GM19023 (cell line): Measurements from ENCODE around the gene ERF.

Experiments used
- ATAC-seq: cut with Tn5 transposase; IDR thresholded peaks from one replicate; pipeline ENCODE4 v1.9.1; 2021; ENCODE audit warnings: mild to moderate bottlenecking, moderate library complexity; ENCODE audit not compliant: unreplicated experiment

Gene ERF

DNA sequence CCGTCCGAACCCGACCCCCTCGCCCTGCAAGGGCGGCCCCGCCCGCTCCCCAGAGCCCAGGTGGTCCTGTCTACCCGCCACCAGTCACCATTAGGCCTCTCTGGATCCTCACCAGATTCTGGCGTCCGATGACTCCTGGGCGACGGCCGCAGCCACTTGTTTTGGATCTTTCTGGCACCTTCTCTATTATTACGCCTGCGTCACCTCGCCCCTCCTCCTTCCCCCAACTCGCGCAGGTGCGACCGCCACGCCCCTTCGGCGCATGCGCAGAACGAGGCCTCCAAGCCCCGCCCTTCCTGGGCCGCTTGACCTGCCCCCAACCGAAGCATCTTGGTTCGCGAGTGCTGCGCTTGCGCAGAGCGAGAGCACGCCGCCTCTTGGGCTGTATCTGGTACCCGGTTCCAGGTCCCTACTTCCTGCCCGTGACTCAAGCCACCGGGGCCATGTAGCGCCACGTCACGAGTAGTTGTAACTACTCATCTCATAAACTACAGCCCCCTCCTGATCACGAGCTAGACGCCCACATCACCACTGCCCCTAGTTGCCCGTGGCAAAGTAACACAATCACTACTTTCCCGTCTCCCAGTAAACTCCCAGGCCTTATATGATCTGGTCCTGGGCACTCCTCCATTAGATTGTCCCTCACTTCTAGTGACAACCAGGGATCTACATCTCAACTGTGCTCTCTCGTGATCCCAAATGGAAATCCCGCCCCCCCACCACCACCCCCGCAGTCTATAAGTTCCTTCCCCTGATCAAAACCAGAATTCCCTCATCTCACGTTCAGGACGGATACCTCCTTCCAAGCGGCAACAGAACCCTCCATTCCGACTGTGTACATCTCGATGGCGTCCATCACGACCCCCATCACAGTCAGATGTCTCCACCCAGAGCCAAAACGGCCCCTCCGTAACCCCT, 37.1 kb downstream of the ERF start, which contains the start of gene DEDD2:
TSS of gene DEDD2 (minus strand) at position 158 of the 918 bp plus-strand sequence. CDS start 670 bp downstream, outside the sequence.
- peak; percentile 69 for ATAC-seq

DNA sequence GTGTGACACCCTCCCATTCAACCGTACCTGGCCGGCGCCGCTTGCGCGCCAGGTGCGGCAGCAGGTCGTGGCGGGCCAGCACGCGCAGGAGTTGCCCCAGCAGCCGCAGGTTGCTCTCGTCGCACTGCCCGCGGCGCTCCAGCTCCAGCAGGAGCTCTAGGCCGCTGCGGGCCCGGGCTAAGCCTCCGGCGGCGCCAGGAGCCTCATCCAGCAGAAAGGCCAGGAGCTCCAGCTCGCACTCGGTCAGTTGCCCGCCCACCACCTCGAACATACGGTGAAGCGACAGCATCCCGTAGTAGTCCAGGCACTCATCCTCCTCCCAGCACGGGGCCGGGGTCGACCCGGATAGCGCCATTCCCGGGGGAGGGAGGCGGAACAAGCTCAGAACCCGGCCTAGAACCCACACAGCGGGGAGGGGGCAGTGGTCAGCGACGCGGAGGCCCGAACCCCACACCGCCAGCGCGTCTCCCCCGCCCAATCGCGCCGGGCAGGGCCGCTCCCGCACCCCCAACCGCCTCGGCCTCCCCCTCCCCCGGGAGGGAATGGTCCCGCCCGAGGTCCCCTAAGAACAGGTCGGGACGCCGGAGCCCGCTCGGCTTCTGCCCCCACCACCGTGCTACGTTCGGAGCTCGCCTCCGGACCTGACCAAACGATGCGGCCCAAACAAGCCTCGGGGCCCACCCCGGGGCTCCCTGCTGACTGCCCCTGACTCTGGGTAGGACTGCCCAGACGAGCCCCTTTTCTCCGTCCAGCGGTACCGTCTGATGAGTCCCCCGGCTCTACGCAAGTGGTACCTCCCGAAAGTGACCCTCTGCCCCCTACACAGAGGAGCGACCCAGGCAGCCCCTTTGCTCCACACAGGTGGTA, 38.0 kb downstream of the ERF start:
- ATAC-seq, result peak; percentile 2

DNA sequence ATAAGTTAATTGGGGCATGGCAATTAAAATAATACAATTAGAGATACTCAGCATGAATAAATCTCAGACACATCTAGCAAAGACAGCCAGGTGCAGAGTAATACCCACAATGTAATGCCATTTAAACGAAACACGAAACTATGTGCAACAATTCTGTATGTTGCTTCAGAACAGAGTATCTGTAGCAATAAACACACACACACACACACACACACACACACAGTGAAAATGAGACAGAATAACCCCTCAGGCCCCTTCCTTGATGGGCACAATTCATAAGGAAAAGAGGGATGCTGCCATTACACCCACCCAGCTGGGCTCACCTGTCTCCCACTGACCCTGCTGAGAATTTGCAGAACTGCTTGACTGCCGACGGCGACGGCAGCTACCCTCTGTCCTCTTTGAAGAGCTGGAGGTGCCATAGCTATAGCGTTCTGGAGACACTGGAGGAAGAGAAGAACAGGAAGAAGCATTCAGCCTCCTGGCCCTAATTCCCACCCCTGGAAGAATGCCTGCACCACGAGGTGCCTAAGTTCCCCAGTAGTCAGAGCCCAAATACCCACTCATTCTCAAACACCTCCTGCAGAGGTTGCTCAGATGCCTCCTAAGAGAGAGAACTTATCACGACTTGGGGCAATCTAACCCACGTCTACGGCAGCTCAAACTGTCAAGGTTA, 40.0 kb downstream of the ERF start:
- no peak for ATAC-seq

DNA sequence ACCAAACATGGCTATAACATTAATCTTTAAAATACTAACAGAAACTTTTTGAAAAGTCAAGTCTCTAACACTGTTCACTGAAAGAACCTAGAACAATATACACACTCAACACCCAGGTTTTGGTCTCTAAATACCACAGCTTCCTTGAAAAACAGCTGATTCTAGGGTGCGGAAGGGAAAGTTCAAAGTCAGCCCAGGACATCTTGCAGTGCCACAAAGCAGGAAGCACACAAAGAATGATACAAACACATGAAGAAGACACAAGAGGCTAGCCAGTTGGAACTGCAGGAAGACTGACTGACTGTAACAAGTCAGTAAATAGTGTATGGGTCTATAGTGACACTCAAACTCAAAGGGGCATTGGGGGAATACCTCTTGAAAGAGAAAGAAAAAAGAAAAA, 42.0 kb downstream of the ERF start:
- ATAC-seq, result no peak

DNA sequence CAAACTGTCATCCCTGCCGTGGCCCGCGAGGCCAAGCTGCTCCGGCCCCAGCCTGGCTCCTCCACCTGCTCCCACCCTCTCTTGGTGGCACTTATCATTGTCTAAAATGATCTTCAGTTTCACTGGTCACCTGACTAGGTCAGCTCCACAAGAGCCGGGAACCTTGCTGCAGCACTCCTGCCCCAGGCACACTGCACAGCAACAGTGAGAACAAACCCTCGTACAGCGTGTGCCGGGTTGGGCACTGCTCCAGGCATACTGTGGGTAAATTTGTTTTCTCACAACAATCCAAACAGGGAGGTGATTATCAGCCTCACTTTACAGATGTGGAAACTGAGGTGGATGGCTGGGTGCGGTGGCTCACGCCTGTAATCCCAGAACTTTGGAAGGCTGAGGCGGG, 46.3 kb downstream of the ERF start:
- ATAC-seq, result no peak

DNA sequence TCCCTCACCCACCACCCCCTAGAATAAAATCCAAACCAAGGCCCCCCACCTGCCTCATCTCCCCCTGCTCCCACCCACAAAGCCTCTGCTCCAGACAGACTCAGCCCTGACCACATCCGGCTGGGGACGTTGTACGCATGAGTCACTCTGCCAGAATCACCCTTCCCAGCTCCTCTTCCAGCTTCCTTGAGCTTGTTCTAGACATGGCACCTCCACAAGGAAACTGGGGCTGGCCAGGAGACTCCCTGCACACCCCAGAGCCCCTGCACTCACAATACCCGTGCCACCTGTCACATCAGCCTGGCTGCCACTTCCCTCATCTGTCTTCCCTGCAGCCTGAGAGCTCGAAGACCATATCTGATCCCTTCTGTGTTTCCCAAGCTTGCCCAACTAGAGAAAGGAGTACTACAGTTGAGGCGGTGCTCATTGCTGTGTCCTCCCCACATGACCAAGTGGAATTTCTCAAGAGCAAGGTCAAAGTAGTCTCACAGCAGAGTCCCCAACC, 47.1 kb downstream of the ERF start:
- ATAC-seq, result no peak

DNA sequence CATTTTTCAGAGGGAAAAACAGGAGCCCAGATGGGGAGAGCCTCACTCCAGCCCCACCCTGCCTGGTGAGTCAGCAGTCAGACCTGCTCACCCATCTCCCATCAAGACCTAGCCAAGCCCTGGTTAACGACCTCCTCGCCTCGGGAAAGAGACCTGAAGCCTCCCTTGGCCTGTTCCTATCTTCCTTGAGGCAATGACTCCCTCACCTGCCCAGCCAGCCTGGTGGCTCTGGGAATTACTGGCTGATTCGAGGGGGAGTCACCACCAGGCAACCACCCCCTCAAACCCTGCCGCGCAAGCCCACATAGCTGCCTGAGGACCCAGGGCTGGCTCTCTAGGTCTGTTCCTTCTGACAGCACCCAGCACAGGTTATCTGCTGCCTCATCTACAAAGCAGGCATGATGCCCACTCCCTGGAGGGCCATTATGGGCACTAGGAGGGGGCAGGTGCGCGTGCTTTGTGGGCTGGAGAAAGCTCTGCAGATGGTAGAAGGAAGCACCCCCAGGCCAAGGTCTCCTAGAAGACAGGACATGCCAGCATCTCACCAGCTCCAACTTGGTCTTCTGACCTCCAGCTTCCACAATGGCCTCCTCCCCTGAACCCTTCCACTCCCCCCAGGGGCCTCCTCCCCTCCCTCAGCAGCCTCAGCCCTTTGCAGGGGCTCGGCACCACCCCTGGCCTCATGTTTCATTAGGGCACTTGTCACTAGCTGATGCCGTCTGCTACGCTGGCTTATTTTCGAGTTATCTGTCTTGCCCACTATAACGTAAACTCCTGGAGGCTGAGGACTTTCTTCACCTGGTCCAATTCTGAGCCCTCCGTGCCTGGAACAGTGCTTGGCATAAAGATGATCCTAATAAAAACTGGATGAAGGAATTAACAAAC, 47.8 kb downstream of the ERF start:
- ATAC-seq, result no peak

DNA sequence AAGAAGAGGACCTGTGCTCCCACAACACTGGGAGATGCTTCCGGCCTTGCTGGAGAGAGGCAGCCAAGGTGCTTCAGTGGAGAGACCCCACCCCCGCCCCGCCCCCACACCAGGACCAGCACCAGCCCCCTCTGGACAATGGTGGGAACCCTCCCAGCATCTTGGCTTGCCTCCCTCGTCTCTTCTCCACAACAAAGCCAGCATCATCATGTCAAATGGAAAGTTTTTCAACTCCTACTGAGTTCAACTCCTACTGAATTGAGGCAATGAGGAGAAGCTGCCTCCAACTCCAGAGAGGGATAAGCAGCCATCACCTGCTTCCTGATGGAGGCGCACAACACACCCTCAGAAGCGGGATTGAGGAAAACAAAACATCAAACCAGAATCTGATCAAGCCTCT, 50.3 kb downstream of the ERF start:
- ATAC-seq, result no peak

DNA sequence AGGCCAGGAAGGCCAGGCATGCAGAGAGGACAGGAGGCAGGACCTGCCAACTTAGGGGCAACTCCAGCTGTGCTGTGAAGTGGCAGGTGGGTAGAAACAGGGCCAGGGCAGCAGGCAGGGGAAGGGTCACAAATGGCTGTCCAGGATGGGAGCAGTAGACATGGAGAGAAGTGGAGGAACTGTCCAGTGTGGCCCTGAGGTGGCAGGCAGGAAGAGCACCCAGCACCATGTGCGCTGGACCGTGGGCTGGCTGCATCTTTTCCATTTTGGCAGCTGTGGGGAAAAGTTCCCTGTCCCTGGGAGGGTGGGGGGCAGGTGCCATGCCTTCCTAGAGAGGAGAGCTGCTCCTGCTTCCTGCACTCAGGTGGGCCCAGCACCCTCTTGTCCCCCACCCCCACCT, 51.2 kb downstream of the ERF start:
- no peak for ATAC-seq

DNA sequence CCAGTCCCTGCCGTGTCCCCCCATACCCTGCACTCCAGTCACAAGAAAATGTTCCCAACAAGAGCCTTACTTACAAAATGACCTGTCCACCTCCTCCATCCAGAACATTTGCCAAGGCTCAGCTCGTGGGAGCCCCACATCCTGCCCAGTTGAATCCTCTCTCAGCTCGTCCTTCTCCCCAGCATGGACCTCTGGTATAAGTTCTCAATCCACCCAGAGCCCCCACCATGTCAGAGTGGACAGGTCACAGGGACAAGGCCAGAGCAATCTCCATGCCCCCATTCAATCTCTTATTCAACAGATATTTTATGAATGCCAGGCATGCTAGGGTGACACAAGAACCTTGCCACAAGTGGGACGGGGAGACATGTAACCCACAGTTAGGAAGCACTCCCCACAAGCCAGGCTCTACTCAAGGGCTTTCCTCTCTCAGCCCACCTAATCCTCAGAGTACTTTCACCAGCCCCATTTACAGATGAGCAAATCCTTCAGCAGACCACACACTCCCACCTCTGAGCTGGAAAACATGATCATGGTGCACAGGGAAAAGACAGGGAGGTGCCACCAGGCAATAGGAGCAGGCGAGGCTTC, 52.5 kb downstream of the ERF start:
- no peak for ATAC-seq

DNA sequence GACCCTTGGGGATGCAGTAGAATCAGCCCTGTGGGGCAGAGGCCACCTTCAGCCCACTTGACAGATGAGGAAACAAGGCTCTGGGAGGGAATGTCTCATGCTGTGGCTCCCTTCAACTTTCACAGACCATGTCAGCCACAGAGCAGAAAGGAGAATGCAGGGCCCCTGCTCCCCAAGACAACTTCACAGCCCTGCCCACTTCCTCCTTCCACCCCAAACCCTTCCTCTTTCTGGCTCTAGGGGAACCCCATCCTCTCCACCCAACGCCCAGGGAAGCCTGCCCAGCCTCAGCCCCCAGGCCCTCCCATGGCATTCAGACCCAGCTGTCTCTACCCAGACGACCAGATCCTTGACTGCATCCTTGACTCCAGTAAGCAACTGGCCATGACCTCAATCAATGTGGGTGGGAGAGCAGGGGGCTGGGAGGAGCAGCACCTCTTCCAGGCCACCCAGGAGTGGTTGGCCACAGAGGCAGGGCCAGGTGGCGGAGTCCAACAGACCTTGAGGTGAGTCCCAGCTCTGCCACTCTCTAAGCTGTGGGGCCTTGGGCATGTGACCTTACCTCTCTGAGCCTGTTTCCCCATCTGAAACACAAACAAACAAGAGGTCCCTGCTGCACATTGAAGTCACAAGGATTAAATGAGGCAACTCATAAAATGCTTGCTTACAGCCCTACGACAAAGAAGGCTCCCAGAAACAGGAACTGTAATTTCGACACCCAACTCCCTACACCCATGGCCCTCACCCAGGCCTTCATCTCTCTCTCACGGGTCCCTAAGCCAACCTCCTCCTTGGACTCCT, 53.2 kb downstream of the ERF start:
- ATAC-seq, result no peak

DNA sequence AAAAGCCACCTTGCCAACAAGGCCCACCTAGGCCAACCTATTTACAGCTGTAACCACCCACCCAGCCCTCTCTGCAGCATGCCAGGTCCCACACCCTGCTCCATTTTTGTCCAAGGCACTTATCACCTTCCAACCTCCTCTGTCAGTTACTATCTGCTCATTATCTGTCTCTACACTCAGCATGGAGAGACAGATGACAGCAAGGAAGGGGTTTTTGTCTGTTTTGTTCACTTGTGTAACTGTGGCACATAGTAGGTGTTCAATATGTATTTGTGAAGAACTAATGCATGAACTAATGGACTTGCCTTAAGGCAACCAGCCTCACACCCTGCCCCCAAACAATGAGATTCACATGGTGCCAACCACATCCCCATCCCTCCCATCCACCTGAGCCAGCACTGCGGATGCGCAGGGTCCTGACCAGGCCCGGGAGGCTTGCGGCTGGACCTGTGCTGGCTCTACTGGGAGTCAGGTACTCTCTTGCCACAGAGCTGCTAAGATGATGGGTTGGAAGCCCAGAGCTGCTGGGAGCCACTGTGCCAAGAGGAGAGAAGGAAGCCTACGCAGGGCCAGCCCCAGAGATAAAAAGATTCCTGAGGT, 54.7 kb downstream of the ERF start:
- ATAC-seq, result no peak

DNA sequence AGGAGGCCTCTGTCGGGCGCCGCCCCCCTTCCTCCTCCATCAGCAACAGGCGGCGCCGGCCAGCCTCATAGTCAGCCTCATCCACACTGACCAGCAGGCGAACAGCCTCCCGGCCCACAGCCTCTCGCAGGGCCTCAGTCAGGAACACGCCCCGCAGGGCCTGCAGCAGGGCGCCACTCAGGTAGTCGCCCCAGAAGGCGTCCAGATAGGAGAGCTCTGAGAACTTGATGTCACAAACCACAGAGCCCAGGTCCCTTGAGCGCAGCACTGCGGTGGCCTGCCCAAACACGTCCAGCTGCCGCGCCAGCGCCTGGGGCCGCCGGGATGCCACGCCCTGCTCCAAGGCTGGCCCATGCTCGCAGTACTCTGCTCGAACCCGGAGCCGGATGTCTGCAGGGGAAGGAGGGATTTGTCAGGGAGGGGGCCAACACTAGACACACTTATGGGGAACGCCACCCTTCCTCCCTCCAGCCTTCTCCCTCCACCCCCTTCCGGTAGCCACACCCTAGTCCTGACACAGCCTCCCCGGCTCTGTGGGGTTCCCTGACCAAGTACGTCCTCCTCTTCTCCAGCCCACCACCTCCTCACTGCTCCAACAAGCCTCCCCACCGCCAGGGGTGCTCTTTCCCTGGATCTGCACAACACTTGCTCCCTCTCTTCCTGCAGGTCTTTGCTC, 55.4 kb downstream of the ERF start:
- ATAC-seq, result peak; percentile 46

DNA sequence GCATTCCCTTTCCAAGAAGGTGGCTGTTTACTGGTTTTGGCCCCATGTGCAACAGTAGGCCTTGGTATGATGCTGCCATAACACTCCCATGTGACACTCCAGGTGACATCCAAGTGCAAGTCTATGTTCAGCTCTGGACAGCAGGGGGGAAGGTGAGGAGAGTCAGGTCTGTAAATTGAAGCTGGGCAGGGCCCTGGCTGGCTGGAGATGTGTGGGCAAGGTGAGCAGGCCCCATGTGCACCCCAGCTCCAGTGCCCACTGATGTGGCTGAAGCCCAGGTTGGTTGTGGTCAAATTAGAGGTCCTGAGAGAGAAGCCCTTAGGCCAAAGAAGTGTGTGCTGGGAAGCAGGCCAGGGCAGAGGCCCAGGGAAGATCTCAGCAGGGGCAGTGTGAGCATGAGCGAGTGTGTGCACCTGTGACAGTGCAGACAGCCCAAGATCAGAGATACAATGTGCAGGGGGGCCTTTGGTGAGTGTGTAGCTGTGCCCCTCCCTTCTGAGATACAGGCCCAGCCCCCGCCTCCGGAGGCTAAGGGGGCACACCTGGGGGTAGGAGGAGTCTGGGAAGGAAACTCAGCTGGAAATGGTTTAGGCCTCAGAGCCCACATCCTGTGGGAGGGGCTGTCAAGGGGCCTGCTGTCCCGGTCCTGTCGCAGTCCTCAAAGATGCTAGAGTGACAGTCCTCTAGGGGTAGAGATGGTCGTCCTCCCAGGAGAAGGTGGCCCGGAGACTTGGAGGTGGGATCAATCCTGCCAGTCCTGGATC, 56.1 kb downstream of the ERF start:
- peak; percentile 42 for ATAC-seq
